HL-60 (cell line): ENCODE data around the gene TRDN.

Source experiments
- DNase-seq, 2 experiments: peaks; one replicate each; pipeline ENCODE4 v3.0.0-alpha.2; 2010 to 2020; ENCODE audit warnings: low read depth in 1 of 2, low spot score in 1 of 2
- H3K27ac ChIP-seq: fragments of 250-450 bp; sonication (Bioruptor Pico); replicated peaks from 2 replicates; pipeline ENCODE4 v1.5.1; 2020; ENCODE audit warnings: mild to moderate bottlenecking, moderate library complexity
- H3K27me3 ChIP-seq: fragments of 250-450 bp; sonication (Bioruptor Pico); 2 replicates; pipeline ENCODE4 v1.5.1; 2021; ENCODE audit warnings: mild to moderate bottlenecking, moderate library complexity; ENCODE audit not compliant: insufficient read depth, poor library complexity, severe bottlenecking
- H3K4me3 ChIP-seq: replicated peaks from 2 replicates; pipeline ENCODE4 v1.5.1; 2011; ENCODE audit warnings: mild to moderate bottlenecking, control low read depth, low read length; ENCODE audit not compliant: insufficient read depth
- GABPA ChIP-seq: IDR thresholded peaks from 2 replicates; pipeline ENCODE4 v1.6.1; 2012; ENCODE audit warnings: low read depth
- POLR2AphosphoS5 ChIP-seq: IDR thresholded peaks from 2 replicates; pipeline ENCODE4 v1.6.1; 2012; ENCODE audit warnings: low read depth
- SPI1 ChIP-seq: IDR thresholded peaks from 2 replicates; pipeline ENCODE4 v1.6.1; 2012; ENCODE audit warnings: low read depth, mild to moderate bottlenecking, borderline replicate concordance
- TF ChIP-seq, protein P1 (sequence below): IDR thresholded peaks from 2 replicates; pipeline ENCODE4 v1.6.1; 2012; ENCODE audit warnings: low read depth; ENCODE audit not compliant: insufficient replicate concordance
- TF ChIP-seq, protein P2 (sequence below): IDR thresholded peaks from one replicate; pipeline ENCODE4 v1.5.1; 2011; ENCODE audit warnings: low read length, control low read depth, inconsistent platforms; ENCODE audit not compliant: insufficient read depth

TRDN gene

DNA sequence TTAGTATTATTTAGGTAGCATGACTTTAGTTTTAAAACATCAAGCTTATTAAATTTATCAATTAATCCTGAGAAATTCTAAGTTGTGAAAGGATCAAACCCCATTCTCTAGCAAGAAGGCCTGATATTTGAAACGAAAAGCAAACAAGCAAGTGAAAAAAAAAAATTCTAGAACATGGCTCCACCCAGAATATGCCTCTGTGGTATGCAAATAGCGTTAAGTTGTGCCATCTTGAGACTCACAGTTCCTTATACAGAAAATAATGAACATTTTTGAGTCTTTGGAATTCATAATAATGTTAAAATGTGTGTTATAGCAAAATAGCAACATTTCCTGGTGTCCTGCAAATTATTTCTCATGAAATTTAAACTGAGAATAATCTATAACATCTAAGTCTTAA is 42.0 kb downstream of the TRDN start:
- Histone ChIP-seq H3K27me3 (no peaks in the 10 kb centered on the region), H3K27ac (no peak overlapping the region), H3K4me3 (no peak overlapping the region)
- DNase-seq, result no peak
- no peak for TF ChIP-seq GABPA
- TF ChIP-seq SPI1, result no peak
- TF ChIP-seq, protein P1, sequence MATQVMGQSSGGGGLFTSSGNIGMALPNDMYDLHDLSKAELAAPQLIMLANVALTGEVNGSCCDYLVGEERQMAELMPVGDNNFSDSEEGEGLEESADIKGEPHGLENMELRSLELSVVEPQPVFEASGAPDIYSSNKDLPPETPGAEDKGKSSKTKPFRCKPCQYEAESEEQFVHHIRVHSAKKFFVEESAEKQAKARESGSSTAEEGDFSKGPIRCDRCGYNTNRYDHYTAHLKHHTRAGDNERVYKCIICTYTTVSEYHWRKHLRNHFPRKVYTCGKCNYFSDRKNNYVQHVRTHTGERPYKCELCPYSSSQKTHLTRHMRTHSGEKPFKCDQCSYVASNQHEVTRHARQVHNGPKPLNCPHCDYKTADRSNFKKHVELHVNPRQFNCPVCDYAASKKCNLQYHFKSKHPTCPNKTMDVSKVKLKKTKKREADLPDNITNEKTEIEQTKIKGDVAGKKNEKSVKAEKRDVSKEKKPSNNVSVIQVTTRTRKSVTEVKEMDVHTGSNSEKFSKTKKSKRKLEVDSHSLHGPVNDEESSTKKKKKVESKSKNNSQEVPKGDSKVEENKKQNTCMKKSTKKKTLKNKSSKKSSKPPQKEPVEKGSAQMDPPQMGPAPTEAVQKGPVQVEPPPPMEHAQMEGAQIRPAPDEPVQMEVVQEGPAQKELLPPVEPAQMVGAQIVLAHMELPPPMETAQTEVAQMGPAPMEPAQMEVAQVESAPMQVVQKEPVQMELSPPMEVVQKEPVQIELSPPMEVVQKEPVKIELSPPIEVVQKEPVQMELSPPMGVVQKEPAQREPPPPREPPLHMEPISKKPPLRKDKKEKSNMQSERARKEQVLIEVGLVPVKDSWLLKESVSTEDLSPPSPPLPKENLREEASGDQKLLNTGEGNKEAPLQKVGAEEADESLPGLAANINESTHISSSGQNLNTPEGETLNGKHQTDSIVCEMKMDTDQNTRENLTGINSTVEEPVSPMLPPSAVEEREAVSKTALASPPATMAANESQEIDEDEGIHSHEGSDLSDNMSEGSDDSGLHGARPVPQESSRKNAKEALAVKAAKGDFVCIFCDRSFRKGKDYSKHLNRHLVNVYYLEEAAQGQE, result no peak

DNA sequence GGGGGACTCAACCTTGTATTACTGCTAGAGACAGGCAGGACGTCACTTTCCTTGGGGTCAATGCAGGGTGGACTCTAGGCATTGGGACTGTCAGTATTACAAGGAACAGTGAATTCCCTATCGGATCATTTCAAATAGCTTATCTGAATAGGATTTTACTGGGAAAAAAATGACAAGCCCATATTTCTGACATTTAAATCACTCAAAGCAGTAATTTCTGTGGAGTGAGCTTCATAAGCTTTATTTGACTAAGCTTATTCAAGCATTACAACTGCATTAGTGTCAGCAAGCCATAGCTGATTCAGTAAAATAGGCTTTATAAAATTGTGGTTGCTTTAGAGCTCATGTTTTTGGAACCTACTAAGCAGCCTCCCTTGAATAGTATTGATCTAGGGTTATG is 44.3 kb downstream of the TRDN start:
- Histone ChIP-seq H3K27me3 (no peaks in the 10 kb centered on the region), H3K27ac (no peak overlapping the region), H3K4me3 (no peak overlapping the region)
- no peak for DNase-seq
- TF ChIP-seq POLR2AphosphoS5 (no peak), GABPA (no peak), SPI1 (no peak)
- TF ChIP-seq, protein P1, result no peak
- TF ChIP-seq, protein P2, sequence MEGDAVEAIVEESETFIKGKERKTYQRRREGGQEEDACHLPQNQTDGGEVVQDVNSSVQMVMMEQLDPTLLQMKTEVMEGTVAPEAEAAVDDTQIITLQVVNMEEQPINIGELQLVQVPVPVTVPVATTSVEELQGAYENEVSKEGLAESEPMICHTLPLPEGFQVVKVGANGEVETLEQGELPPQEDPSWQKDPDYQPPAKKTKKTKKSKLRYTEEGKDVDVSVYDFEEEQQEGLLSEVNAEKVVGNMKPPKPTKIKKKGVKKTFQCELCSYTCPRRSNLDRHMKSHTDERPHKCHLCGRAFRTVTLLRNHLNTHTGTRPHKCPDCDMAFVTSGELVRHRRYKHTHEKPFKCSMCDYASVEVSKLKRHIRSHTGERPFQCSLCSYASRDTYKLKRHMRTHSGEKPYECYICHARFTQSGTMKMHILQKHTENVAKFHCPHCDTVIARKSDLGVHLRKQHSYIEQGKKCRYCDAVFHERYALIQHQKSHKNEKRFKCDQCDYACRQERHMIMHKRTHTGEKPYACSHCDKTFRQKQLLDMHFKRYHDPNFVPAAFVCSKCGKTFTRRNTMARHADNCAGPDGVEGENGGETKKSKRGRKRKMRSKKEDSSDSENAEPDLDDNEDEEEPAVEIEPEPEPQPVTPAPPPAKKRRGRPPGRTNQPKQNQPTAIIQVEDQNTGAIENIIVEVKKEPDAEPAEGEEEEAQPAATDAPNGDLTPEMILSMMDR, result no peak

DNA sequence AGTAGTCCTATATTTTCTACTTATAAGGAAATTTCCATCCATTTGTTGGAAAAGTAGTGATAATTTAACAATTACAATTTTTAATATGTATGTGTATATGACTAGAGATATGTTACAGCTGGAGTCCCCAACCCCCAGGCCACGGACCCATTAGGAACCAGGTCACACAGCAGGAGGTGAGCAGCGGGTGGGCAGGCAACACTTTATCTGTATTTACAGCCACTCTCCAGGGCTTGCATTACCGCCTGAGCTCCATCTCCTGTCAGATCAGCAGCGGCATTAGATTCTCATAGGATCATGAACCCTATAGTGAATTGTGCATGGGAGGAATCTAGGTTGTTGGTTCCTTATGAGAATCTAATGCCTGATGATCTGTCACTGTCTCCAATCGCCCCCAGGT is 46.8 kb downstream of the TRDN start:
- TF ChIP-seq, protein P1, result no peak
- TF ChIP-seq POLR2AphosphoS5 (no peak), GABPA (no peak), SPI1 (no peak)
- TF ChIP-seq, protein P2, result no peak
- Histone ChIP-seq H3K4me3 (no peak overlapping the region), H3K27me3 (no peaks in the 10 kb centered on the region), H3K27ac (no peak overlapping the region)
- DNase-seq, result no peak
